GM12873 (cell line): ENCODE measurements around the gene SLC3A2.

Source experiments
- TF ChIP-seq, protein P1 (sequence below): IDR thresholded peaks from 2 replicates; pipeline ENCODE4 v1.5.1; 2012; ENCODE audit warnings: low read depth, mild to moderate bottlenecking, moderate library complexity, low read length, control low read depth; ENCODE audit not compliant: insufficient read depth; ENCODE audit errors: missing control alignments

SLC3A2 gene

DNA sequence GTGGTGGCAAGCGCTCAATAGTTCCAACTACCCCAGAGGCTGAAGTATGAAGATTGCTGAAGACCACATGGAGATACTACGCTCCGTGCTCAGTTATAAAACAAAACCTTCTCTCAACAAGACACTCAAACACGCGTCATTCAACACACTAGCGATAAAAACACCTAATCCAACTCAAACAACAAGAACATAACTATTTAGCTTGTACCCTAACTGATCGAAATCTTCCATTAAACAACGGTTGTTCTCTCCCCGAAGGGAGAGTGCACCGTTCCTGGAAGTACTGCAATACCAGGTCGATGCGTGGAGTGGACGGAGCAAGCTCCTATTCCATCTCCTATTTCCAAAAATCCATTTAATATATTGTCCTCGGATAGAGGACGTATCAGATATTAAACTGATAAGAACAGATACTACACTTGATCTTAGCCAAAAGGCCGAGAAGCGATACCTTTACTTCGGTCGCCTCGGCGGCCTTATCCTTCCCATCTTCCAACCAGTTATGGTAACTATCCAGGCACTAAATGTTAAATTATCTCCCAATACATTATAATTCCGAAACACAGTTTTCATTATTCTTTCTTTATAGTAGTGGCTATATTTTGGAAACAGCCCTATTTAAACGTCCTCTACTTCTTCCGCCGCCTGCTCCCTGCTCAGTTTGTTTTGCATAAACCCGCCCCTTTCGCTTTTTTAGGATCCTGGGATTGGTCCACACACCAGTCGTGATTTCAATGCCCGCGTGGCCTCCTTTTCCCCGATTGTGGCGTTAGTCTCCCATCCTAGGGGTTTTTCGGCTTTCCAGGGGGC, 39.1 kb upstream of the SLC3A2 start:
- TF ChIP-seq, protein P1, sequence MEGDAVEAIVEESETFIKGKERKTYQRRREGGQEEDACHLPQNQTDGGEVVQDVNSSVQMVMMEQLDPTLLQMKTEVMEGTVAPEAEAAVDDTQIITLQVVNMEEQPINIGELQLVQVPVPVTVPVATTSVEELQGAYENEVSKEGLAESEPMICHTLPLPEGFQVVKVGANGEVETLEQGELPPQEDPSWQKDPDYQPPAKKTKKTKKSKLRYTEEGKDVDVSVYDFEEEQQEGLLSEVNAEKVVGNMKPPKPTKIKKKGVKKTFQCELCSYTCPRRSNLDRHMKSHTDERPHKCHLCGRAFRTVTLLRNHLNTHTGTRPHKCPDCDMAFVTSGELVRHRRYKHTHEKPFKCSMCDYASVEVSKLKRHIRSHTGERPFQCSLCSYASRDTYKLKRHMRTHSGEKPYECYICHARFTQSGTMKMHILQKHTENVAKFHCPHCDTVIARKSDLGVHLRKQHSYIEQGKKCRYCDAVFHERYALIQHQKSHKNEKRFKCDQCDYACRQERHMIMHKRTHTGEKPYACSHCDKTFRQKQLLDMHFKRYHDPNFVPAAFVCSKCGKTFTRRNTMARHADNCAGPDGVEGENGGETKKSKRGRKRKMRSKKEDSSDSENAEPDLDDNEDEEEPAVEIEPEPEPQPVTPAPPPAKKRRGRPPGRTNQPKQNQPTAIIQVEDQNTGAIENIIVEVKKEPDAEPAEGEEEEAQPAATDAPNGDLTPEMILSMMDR = no peak

DNA sequence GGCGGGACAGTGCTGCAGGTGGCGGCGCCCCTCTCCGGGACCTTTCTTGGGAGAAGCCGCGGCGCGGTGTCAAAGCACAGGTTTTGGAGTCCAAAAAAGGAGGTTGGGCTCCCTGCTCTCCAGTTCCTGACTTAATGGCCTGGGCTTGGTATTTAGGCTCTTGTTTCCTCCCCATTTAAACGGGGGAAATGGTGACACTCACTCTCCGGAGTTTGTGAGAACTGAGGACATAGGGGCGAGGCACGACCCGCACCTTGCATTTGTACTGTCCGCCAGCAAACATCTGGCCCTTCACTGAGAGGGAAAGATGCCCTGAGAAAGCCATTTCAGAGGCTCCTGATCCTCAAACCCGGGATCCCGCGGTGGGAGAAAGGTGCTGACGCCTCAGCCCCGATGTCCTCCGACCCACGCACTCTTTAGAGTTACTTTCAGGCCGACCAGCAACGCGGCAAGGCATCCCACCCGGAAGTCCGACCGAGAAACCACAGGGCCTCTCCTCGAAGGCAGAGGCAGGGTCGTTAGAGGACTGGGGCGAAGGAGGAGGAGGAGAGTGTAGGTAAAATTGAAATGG, 38.4 kb upstream of the SLC3A2 start:
- TF ChIP-seq, protein P1 = no peak

DNA sequence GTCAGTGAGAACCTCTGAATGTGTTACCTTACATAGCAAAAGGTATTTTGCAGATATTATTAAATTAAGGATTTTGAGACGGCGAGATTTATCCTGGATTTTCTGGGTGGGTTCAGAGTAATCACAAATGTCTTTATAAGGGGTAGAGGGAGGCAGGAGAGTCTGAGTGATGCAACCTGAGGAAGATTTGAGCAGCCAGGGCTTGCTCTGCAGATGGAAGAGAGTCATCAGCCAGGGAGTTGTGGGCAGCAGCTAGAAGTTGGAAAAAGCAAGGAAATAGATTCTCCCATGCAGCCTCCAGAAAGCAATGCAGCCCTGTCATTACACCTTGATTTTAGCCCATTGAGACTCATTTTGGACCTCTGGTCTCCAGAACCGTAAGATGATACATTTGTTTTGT, 37.2 kb upstream of the SLC3A2 start:
- TF ChIP-seq, protein P1 = no peak

DNA sequence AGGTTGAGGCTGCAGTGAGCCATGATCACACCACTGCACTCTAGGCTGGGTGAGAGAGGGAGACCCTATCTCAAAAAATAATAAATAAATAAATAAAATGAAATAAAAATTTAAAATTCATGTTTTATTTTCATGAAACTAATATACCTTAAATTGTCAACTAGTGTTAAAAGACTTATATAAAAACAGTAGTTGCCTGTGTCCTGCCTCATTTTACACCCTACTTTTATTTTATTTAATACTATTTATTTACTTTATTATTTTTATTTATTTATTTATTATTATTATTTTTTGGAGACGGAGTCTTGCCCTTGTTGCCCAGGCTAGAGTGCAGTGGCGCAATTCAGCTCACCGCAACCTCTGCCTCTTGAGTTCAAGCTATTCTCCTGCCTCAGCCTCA, 36.5 kb upstream of the SLC3A2 start:
- TF ChIP-seq, protein P1 = no peak

DNA sequence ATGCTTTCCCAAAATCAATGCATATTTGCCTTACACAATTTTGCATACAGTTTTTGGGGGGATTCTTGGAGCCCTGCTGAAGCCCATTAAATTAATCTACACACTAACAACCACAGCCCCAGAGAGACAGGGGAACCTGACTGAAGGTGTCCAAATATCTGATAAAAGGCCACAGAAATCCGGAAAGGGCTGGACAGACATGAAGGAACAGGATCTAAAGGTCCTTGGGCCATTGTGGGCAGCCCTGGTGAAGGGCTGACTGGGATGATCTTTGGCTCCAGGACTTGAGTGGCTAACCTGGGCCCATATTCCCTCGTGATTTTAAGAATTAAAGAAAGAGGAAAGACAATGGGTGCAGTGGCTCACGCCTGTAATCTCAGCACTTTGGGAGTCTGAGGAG, 34.5 kb upstream of the SLC3A2 start:
- TF ChIP-seq, protein P1 = no peak

DNA sequence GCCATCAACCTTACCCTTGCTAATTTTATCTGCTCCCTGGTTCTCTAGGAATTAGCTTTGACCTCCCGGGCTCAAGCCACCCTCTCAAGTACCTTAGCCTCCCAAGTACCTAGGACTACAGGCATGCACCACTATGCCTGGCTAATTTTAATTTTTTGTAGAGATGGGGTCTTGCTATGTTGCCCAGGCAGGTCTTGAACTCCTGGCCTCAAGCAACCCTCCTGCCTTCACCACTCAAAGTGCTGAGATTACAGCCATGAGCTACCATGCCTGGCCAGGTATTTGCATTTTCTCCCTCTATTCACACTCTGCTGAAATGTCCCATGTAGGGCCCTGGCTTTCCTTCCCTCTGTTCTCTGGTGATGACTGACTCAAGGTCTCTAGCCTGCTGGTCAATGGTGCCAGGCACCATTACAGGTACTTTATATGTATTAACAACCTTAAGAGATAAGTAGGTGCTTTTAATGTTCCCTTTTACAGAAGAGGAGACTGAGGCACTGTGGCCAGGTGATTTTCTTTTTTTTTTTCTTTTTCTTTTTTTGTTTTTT, 32.9 kb upstream of the SLC3A2 start:
- TF ChIP-seq, protein P1 = no peak
